ENCODE measurements around the gene ZFHX3.

GRCh38 chr16:72937360-72937759, 110.6 kb downstream of the ZFHX3 start:
- TF ChIP-seq POLR2A (IDR thresholded peaks at IDR 0.05) (no peak), EP300 (IDR thresholded peaks at IDR 0.05) (no peak)
- TF ChIP-seq, protein P1, sequence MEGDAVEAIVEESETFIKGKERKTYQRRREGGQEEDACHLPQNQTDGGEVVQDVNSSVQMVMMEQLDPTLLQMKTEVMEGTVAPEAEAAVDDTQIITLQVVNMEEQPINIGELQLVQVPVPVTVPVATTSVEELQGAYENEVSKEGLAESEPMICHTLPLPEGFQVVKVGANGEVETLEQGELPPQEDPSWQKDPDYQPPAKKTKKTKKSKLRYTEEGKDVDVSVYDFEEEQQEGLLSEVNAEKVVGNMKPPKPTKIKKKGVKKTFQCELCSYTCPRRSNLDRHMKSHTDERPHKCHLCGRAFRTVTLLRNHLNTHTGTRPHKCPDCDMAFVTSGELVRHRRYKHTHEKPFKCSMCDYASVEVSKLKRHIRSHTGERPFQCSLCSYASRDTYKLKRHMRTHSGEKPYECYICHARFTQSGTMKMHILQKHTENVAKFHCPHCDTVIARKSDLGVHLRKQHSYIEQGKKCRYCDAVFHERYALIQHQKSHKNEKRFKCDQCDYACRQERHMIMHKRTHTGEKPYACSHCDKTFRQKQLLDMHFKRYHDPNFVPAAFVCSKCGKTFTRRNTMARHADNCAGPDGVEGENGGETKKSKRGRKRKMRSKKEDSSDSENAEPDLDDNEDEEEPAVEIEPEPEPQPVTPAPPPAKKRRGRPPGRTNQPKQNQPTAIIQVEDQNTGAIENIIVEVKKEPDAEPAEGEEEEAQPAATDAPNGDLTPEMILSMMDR (IDR thresholded peaks at IDR 0.05) = no peak

Data from tibial nerve (tissue), 4 donors.